Pericardium fibroblast (primary cell): ENCODE results near the gene FOXD2. TPM values are rescaled to one million over a fixed set of nuclear protein-coding genes. Genes with fewer than 3 reads are reported as not detected.

ENCODE experiments used
- total RNA-seq: library from RNA; depleted of rRNA; stranded (reverse); fragments of >200 nt; gene quantifications from 2 replicates; pipeline ENCODE4 v1.2.3, GENCODE V29; 2015

Gene FOXD2
- 0.23 and 2.2 TPM in 2 replicates for total RNA-seq

GRCh38 chr1:47437447-47438164, at the start of gene FOXD2:
Gene FOXD2 (plus strand): TSS chr1:47438044. CDS start chr1:47438136, 92 bp downstream.

GRCh38 chr1:47415728-47416318, 22.0 kb upstream of the FOXD2 start, which contains the start of gene FOXE3:
Gene FOXE3 (plus strand): TSS chr1:47416285. CDS start chr1:47416316, 31 bp downstream.

Other genes starting within 250 kb of the FOXD2 start
- gene PDZK1IP1, start 248.0 kb upstream of the FOXD2 start, total RNA-seq, result 1.1 TPM in 1 of 2 replicates, not detected in the other
- not detected in 2 replicates for gene TAL1, start 205.8 kb upstream of the FOXD2 start, total RNA-seq
- 1.6 TPM in 2 replicates for gene STIL, start 123.9 kb upstream of the FOXD2 start, total RNA-seq
- 48.2 and 66.6 TPM in 2 replicates for gene CMPK1, start 104.3 kb upstream of the FOXD2 start, total RNA-seq
- gene FOXE3, start 21.8 kb upstream of the FOXD2 start, total RNA-seq, result 0.12 TPM in 1 of 2 replicates, not detected in the other